GM12892 (cell line): ENCODE data around the gene ZFHX3.

Experiments
- POLR2A ChIP-seq: IDR thresholded peaks from 2 replicates; pipeline ENCODE4 v1.6.1; 2011; ENCODE audit warnings: low read depth, low read length, control low read depth
- POLR2AphosphoS5 ChIP-seq: IDR thresholded peaks from 2 replicates; pipeline ENCODE4 v1.6.1; 2011; ENCODE audit warnings: low read depth, low read length, control low read depth
- TAF1 ChIP-seq: IDR thresholded peaks from 2 replicates; pipeline ENCODE4 v1.6.1; 2011; ENCODE audit warnings: low read depth, mild to moderate bottlenecking, control low read depth, low read length, borderline replicate concordance

DNA sequence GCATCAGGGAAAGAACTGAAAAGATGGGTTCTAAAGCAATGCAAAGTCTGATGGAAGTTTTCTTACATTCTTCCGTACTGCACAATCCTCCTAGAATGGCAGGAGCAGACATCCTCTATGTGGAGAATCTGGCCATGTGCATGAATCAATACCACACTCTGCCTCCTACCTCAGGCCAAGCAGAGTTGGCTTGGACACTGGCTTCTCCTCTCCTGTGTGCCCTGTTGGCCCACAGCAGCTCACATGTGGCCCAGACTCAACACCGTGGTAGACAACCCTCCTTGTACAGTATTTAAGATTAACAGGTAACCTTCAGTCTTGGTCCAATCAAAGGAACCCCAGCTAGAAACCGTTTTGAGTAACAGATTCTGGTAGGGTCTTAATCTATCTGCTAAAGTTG lies 101.9 kb downstream of the ZFHX3 start:
- TF ChIP-seq POLR2A = no peak
- TF ChIP-seq POLR2AphosphoS5 = no peak
- TF ChIP-seq TAF1 = no peak
